Immature natural killer cell (primary cell): Measurements from ENCODE around the gene ABT1. TPM values are rescaled to one million over a fixed set of nuclear protein-coding genes. Genes with fewer than 3 reads are reported as not detected.

Experiments used
- DNase-seq, 3 donors: peaks; one replicate each; pipeline ENCODE4 v3.0.0; 2022; ENCODE audit warnings: mixed read lengths in 1 of 3
- H3K27ac Mint-ChIP-seq, 6 donors: one replicate each; pipeline ENCODE4 v1.8.0; 2020; ENCODE audit warnings: mixed read lengths in 6 of 6, mild to moderate bottlenecking in 5 of 6, inconsistent platforms in 4 of 6, moderate library complexity in 3 of 6
- H3K27me3 Mint-ChIP-seq, 3 donors: one replicate each; pipeline ENCODE4 v1.8.0; 2020 to 2021; ENCODE audit warnings: low read depth in 3 of 3, mild to moderate bottlenecking in 3 of 3, mixed read lengths in 3 of 3, moderate library complexity in 3 of 3, inconsistent platforms in 1 of 3
- H3K36me3 Mint-ChIP-seq, 3 donors: one replicate each; pipeline ENCODE4 v1.8.0; 2020; ENCODE audit warnings: mixed read lengths in 3 of 3, inconsistent platforms in 2 of 3, mild to moderate bottlenecking in 2 of 3
- H3K4me1 Mint-ChIP-seq, 2 donors: one replicate each; pipeline ENCODE4 v1.8.0; 2020; ENCODE audit warnings: inconsistent platforms in 2 of 2, mild to moderate bottlenecking in 2 of 2, mixed read lengths in 2 of 2, moderate library complexity in 1 of 2
- H3K4me3 Mint-ChIP-seq, 5 donors: one replicate each; pipeline ENCODE4 v1.8.0; 2020; ENCODE audit warnings: mild to moderate bottlenecking in 5 of 5, mixed read lengths in 5 of 5, inconsistent platforms in 3 of 5, moderate library complexity in 3 of 5
- H3K9me3 Mint-ChIP-seq, 6 donors: one replicate each; pipeline ENCODE4 v1.8.0; 2020; ENCODE audit warnings: mild to moderate bottlenecking in 6 of 6, mixed read lengths in 6 of 6, inconsistent platforms in 4 of 6, moderate library complexity in 3 of 6
- polyA plus RNA-seq, 3 donors: library from polyadenylated mRNA; unstranded; fragments of 300-500 nt; fragmentation: Illumina TruSeq; gene quantifications; one replicate each; pipeline ENCODE4 v1.2.3, GENCODE V29; 2021

The ABT1 gene
- polyA plus RNA-seq, 3 donors from 2014 or later: 44.5 to 81.1 (median 63.6) TPM

GRCh38 chr6:26600759-26601158, 4.0 kb downstream of the ABT1 start:
- peak overlapping the region in 2 of 6 donors; percentile 20 to 29 for H3K27ac Mint-ChIP-seq
- H3K4me1 Mint-ChIP-seq: peaks cover 0 to 13% of the 10 kb centered on the region in 2 donors
- DNase-seq: no peak
- H3K27me3 Mint-ChIP-seq: peaks cover 0 to 7% (median 0%) of the 10 kb centered on the region in 3 donors
- H3K4me3 Mint-ChIP-seq: no peak overlapping the region
- peaks cover 0 to 15% (median 13%) of the 10 kb centered on the region in 3 donors for H3K36me3 Mint-ChIP-seq
- no peaks in the 10 kb centered on the region for H3K9me3 Mint-ChIP-seq

- Mint-ChIP-seq H3K27me3 (peaks cover 0 to 7% (median 0%) of the 10 kb centered on the region in 3 donors), H3K4me3 (no peak overlapping the region), H3K4me1 (peaks cover 0 to 13% of the 10 kb centered on the region in 2 donors), H3K9me3 (no peaks in the 10 kb centered on the region), H3K27ac (no peak overlapping the region), H3K36me3 (peaks cover 0 to 15% (median 13%) of the 10 kb centered on the region in 3 donors)
- no peak for DNase-seq
Observed at GRCh38 chr6:26602262-26602661, 5.5 kb downstream of the ABT1 start.

GRCh38 chr6:26604026-26604425, 7.3 kb downstream of the ABT1 start:
- Mint-ChIP-seq H3K27me3 (no peaks in the 10 kb centered on the region), H3K36me3 (peaks cover 0 to 10% (median 7%) of the 10 kb centered on the region in 3 donors), H3K4me1 (peaks cover 7 to 9% of the 10 kb centered on the region in 2 donors), H3K4me3 (no peak overlapping the region), H3K9me3 (no peaks in the 10 kb centered on the region), H3K27ac (no peak overlapping the region)
- no peak for DNase-seq

- Mint-ChIP-seq H3K9me3 (no peaks in the 10 kb centered on the region), H3K27me3 (peaks cover 0 to 3% (median 0%) of the 10 kb centered on the region in 3 donors), H3K4me3 (no peak overlapping the region), H3K4me1 (peaks cover 7 to 9% of the 10 kb centered on the region in 2 donors), H3K27ac (no peak overlapping the region), H3K36me3 (peaks cover 0 to 5% (median 2%) of the 10 kb centered on the region in 3 donors)
- no peak for DNase-seq
Observed at GRCh38 chr6:26604797-26605196, 8.0 kb downstream of the ABT1 start.

GRCh38 chr6:26607434-26608230, 10.9 kb downstream of the ABT1 start:
- H3K36me3 Mint-ChIP-seq: peaks cover 0 to 4% (median 0%) of the 10 kb centered on the region in 3 donors
- peak overlapping the region in 2 of 5 donors; percentile 23 to 48 for H3K4me3 Mint-ChIP-seq
- H3K9me3 Mint-ChIP-seq: no peaks in the 10 kb centered on the region
- H3K27me3 Mint-ChIP-seq: peaks cover 0 to 8% (median 4%) of the 10 kb centered on the region in 3 donors
- peak overlapping the region in 1 of 6 donors; percentile 30 for H3K27ac Mint-ChIP-seq
- H3K4me1 Mint-ChIP-seq: peaks cover 7 to 9% of the 10 kb centered on the region in 2 donors
- peak; percentile 41 to 60 (median 45) for DNase-seq

GRCh38 chr6:26609463-26609862, 12.7 kb downstream of the ABT1 start:
- Mint-ChIP-seq H3K27ac (no peak overlapping the region), H3K9me3 (no peaks in the 10 kb centered on the region), H3K36me3 (peaks cover 0 to 4% (median 0%) of the 10 kb centered on the region in 3 donors), H3K4me1 (peaks cover 11 to 17% of the 10 kb centered on the region in 2 donors), H3K4me3 (no peak overlapping the region), H3K27me3 (peaks cover 10 to 25% (median 12%) of the 10 kb centered on the region in 3 donors)
- DNase-seq: no peak

GRCh38 chr6:26611599-26611998, 14.8 kb downstream of the ABT1 start:
- Mint-ChIP-seq H3K4me1 (peaks cover 11 to 22% of the 10 kb centered on the region in 2 donors), H3K4me3 (no peak overlapping the region), H3K9me3 (peaks cover 0 to 5% (median 0%) of the 10 kb centered on the region in 6 donors), H3K36me3 (peaks cover 0 to 12% (median 0%) of the 10 kb centered on the region in 3 donors), H3K27me3 (peaks cover 12 to 34% (median 17%) of the 10 kb centered on the region in 3 donors), H3K27ac (no peak overlapping the region)
- DNase-seq: no peak

- peaks cover 0 to 13% (median 0%) of the 10 kb centered on the region in 3 donors for H3K36me3 Mint-ChIP-seq
- no peak overlapping the region for H3K4me3 Mint-ChIP-seq
- peaks cover 12 to 37% (median 17%) of the 10 kb centered on the region in 3 donors for H3K27me3 Mint-ChIP-seq
- no peak for DNase-seq
- H3K27ac Mint-ChIP-seq: no peak overlapping the region
- H3K9me3 Mint-ChIP-seq: peaks cover 0 to 5% (median 0%) of the 10 kb centered on the region in 6 donors
- H3K4me1 Mint-ChIP-seq: peaks cover 4 to 14% of the 10 kb centered on the region in 2 donors
Observed at GRCh38 chr6:26613201-26613600, 16.4 kb downstream of the ABT1 start.

GRCh38 chr6:26613689-26614683, 17.2 kb downstream of the ABT1 start:
- no peak for DNase-seq
- H3K36me3 Mint-ChIP-seq: peaks cover 0 to 13% (median 0%) of the 10 kb centered on the region in 3 donors
- no peak overlapping the region for H3K27ac Mint-ChIP-seq
- H3K27me3 Mint-ChIP-seq: peaks cover 12 to 37% (median 17%) of the 10 kb centered on the region in 3 donors
- H3K9me3 Mint-ChIP-seq: peaks cover 0 to 5% (median 0%) of the 10 kb centered on the region in 6 donors
- H3K4me3 Mint-ChIP-seq: peak overlapping the region in 1 of 5 donors; percentile 58
- H3K4me1 Mint-ChIP-seq: peaks cover 4 to 14% of the 10 kb centered on the region in 2 donors

- Mint-ChIP-seq H3K27ac (no peak overlapping the region), H3K36me3 (peaks cover 0 to 4% (median 0%) of the 10 kb centered on the region in 3 donors), H3K4me3 (no peak overlapping the region), H3K4me1 (no peaks in the 10 kb centered on the region), H3K27me3 (peaks cover 0 to 9% (median 3%) of the 10 kb centered on the region in 3 donors), H3K9me3 (peaks cover 0 to 11% (median 6%) of the 10 kb centered on the region in 6 donors)
- DNase-seq: no peak
Observed at GRCh38 chr6:26623339-26623859, 26.6 kb downstream of the ABT1 start.

GRCh38 chr6:26624557-26624956, 27.8 kb downstream of the ABT1 start:
- no peak overlapping the region for H3K4me3 Mint-ChIP-seq

GRCh38 chr6:26627843-26628242, 31.1 kb downstream of the ABT1 start:
- DNase-seq: no peak
- H3K4me3 Mint-ChIP-seq: no peak overlapping the region
- H3K4me1 Mint-ChIP-seq: no peaks in the 10 kb centered on the region
- peaks cover 0 to 13% (median 6%) of the 10 kb centered on the region in 6 donors for H3K9me3 Mint-ChIP-seq
- peaks cover 0 to 7% (median 1%) of the 10 kb centered on the region in 3 donors for H3K27me3 Mint-ChIP-seq
- H3K36me3 Mint-ChIP-seq: peaks cover under 1 to 4% (median 4%) of the 10 kb centered on the region in 3 donors
- no peak overlapping the region for H3K27ac Mint-ChIP-seq

More at GRCh38 chr6:26624557-26624956, 27.8 kb downstream of the ABT1 start:
- DNase-seq: no peak
- Mint-ChIP-seq H3K4me1 (no peaks in the 10 kb centered on the region), H3K27ac (no peak overlapping the region), H3K9me3 (peaks cover 0 to 12% (median 6%) of the 10 kb centered on the region in 6 donors), H3K36me3 (peaks cover 0 to 4% (median 0%) of the 10 kb centered on the region in 3 donors), H3K27me3 (peaks cover 0 to 9% (median 3%) of the 10 kb centered on the region in 3 donors)

- peaks cover 0 to 12% (median 5%) of the 10 kb centered on the region in 6 donors for H3K9me3 Mint-ChIP-seq
- H3K4me1 Mint-ChIP-seq: no peaks in the 10 kb centered on the region
- H3K27me3 Mint-ChIP-seq: peaks cover 0 to 3% (median 1%) of the 10 kb centered on the region in 3 donors
- peaks cover 15 to 17% (median 15%) of the 10 kb centered on the region in 3 donors for H3K36me3 Mint-ChIP-seq
- H3K4me3 Mint-ChIP-seq: no peak overlapping the region
- DNase-seq: no peak
- no peak overlapping the region for H3K27ac Mint-ChIP-seq
Observed at GRCh38 chr6:26629359-26629758, 32.6 kb downstream of the ABT1 start.
